HuH-7 (cell line): Measurements from ENCODE around the gene ABHD13.
"Not testable (repeated sequence)": the region's sequence is repeated elsewhere in the genome, so short reads cannot be mapped to it uniquely, and the experiment has no call there.

Experiments
- DNase-seq: peaks from one replicate; pipeline ENCODE4 v3.0.0; 2011; ENCODE audit warnings: low spot score

The ABHD13 gene

GRCh38 chr13:108218044-108218974 is at the start of gene ABHD13:
ABHD13 (plus strand) TSS chr13:108218392; CDS start chr13:108229219, 10,827 bp downstream.
- DNase-seq, result peak; percentile 92

GRCh38 chr13:108168929-108169328 is 49.3 kb upstream of the ABHD13 start:
- DNase-seq, result no peak

GRCh38 chr13:108176685-108177274 is 41.4 kb upstream of the ABHD13 start:
- DNase-seq, result peak; percentile 37

GRCh38 chr13:108178078-108178477 is 40.1 kb upstream of the ABHD13 start:
- no peak for DNase-seq

- DNase-seq, result no peak
Measured at GRCh38 chr13:108182652-108183051, 35.5 kb upstream of the ABHD13 start.

- no peak for DNase-seq
Measured at GRCh38 chr13:108185223-108185622, 33.0 kb upstream of the ABHD13 start.

- DNase-seq, result no peak
Measured at GRCh38 chr13:108188260-108188659, 29.9 kb upstream of the ABHD13 start.

GRCh38 chr13:108190897-108191296 is 27.3 kb upstream of the ABHD13 start:
- no peak for DNase-seq

GRCh38 chr13:108193806-108194205 is 24.4 kb upstream of the ABHD13 start:
- DNase-seq, result no peak

- no peak for DNase-seq
Measured at GRCh38 chr13:108194435-108194936, 23.7 kb upstream of the ABHD13 start.

- DNase-seq, result no peak
Measured at GRCh38 chr13:108195146-108195545, 23.0 kb upstream of the ABHD13 start.

GRCh38 chr13:108195861-108196260 is 22.3 kb upstream of the ABHD13 start:
- no peak for DNase-seq

- no peak for DNase-seq
Measured at GRCh38 chr13:108200781-108201398, 17.3 kb upstream of the ABHD13 start.

GRCh38 chr13:108210551-108210950 is 7.6 kb upstream of the ABHD13 start:
- no peak for DNase-seq

GRCh38 chr13:108212886-108213285 is 5.3 kb upstream of the ABHD13 start:
- no peak for DNase-seq

GRCh38 chr13:108213946-108214345 is 4.2 kb upstream of the ABHD13 start:
- no peak for DNase-seq

GRCh38 chr13:108214441-108215271 is 3.5 kb upstream of the ABHD13 start:
- DNase-seq, result no peak

- DNase-seq, result peak; percentile 93
Measured at GRCh38 chr13:108215436-108215835, 2.8 kb upstream of the ABHD13 start, which contains the start of gene LIG4. LIG4 (minus strand) TSS chr13:108215536; CDS start chr13:108211268, 4,268 bp downstream.

GRCh38 chr13:108217307-108218043 is 717 bp upstream of the ABHD13 start:
- not testable (repeated sequence) for DNase-seq

- no peak for DNase-seq
Measured at GRCh38 chr13:108220041-108220440, 1.8 kb downstream of the ABHD13 start.
